ENCODE results near the gene USP46. TPM values are rescaled to one million over a fixed set of nuclear protein-coding genes. Genes with fewer than 3 reads are reported as not detected.

The USP46 gene
- total RNA-seq, 1 donor from 2014 or later: 76.4 TPM

DNA sequence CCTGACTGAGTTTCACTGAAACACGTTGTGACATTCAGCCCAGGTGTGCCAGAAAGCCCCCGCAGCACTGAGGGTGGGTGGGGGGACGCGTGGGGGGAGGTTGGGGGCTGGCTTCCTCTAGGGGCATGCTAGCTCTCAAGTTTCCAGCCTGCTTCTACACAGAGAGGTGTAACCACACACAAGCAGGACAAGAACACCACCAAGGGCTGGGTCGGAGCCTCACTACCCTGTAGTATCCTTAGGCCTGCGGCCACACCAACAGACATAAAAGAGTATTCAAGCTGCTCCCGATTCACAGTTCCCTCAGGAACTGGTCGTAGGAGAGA lies 1.8 kb downstream of the USP46 start:
- H3K9me3 ChIP-seq (replicated peaks): no peaks in the 10 kb centered on the region
- intact Hi-C loops (cut with micrococcal nuclease): no loop called here
- TF ChIP-seq, protein P1, sequence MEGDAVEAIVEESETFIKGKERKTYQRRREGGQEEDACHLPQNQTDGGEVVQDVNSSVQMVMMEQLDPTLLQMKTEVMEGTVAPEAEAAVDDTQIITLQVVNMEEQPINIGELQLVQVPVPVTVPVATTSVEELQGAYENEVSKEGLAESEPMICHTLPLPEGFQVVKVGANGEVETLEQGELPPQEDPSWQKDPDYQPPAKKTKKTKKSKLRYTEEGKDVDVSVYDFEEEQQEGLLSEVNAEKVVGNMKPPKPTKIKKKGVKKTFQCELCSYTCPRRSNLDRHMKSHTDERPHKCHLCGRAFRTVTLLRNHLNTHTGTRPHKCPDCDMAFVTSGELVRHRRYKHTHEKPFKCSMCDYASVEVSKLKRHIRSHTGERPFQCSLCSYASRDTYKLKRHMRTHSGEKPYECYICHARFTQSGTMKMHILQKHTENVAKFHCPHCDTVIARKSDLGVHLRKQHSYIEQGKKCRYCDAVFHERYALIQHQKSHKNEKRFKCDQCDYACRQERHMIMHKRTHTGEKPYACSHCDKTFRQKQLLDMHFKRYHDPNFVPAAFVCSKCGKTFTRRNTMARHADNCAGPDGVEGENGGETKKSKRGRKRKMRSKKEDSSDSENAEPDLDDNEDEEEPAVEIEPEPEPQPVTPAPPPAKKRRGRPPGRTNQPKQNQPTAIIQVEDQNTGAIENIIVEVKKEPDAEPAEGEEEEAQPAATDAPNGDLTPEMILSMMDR (IDR thresholded peaks at IDR 0.05; ENCODE audit: borderline replicate concordance): no peak
- peaks cover 8% of the 10 kb centered on the region for H3K36me3 ChIP-seq
- H3K27me3 ChIP-seq (ENCODE audit: low read depth): no peaks in the 10 kb centered on the region
- peaks cover 69% of the 10 kb centered on the region for H3K4me1 ChIP-seq
- peak overlapping the region; percentile 90 for H3K4me3 ChIP-seq
- DNase-seq: no peak
- peak overlapping the region; percentile 100 for H3K27ac ChIP-seq (replicated peaks)

DNA sequence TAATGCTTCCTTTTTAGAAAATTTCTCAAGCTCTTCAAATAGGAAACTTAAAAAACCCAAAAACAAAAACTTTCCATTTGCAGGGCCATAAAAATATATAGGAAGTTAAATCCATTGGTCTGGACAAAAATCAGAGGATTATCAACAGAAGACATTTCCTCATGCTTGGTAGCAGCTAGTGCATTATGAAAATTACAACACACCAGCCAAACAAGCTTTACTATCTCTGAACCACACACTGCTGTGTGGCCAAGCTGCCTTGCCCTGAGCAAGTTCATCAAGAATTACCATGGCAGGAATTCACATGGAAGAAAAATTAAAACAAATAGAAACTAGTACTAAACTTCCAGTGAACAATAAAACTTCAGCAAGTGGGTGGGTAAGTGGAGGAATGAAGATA lies 3.6 kb downstream of the USP46 start:
- intact Hi-C loops (cut with micrococcal nuclease): no loop called here
- Histone ChIP-seq H3K9me3 (replicated peaks) (no peaks in the 10 kb centered on the region), H3K36me3 (no peaks in the 10 kb centered on the region), H3K27me3 (ENCODE audit: low read depth) (no peaks in the 10 kb centered on the region), H3K4me3 (no peak overlapping the region), H3K4me1 (peaks cover 66% of the 10 kb centered on the region), H3K27ac (replicated peaks) (peak overlapping the region; percentile 50)
- TF ChIP-seq, protein P1 (IDR thresholded peaks at IDR 0.05; ENCODE audit: borderline replicate concordance): no peak
- no peak for DNase-seq

DNA sequence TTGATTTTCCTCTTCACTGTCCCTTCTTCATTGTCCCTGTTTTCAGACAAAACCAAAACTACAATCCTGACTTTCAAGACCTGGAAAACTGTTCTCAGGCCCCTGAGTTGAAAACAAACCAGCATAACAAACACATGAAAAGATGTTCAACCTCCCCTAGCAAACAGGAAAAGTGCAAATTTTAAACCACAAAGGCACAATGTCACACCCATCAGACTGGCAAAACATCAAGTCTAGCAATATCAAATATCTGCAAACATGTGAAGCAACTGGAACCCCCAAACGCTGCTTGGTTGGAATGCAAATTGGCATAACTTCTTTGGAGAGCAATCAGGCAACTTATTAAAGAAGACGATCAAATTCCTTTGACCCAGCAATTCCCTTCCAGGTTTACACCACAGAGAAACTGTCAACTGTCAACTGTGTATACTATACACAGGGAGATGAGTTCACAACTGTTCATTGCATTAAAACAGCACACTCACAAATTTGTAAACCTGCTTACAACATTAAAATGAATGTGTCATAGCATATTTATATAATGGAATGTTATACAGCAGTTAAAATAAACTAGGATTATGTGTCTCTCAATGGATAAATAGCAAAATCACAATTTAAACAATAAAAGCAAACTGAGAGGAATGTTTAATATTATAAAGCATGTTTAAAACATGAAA lies 7.0 kb downstream of the USP46 start:
- peaks cover 4% of the 10 kb centered on the region for H3K36me3 ChIP-seq
- no peaks in the 10 kb centered on the region for H3K9me3 ChIP-seq (replicated peaks)
- H3K27me3 ChIP-seq (ENCODE audit: low read depth): no peaks in the 10 kb centered on the region
- no peak for DNase-seq
- TF ChIP-seq, protein P1 (IDR thresholded peaks at IDR 0.05; ENCODE audit: borderline replicate concordance): no peak
- intact Hi-C loops (cut with micrococcal nuclease): no loop called here
- H3K27ac ChIP-seq (replicated peaks): peak overlapping the region; percentile 13
- H3K4me3 ChIP-seq: no peak overlapping the region
- H3K4me1 ChIP-seq: peaks cover 66% of the 10 kb centered on the region

DNA sequence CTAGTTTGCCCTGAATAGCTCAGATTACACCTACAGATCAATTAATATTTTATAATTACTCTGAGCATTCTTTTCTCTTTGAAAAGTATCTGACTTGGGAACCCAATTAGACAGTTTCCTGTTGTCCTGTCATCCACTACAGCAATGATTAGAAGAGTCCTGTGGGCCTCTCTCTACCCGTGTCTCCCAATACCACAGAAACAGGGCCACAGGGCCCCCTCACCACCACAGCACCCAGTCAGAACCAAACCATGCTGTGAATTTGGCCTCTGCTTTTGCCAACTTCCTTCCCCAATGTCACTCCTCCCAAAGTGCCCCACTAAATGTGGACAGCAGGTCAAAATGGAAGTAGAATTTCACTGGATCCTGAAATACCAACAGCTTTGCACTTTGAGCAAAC lies 10.3 kb downstream of the USP46 start:
- intact Hi-C loops (cut with micrococcal nuclease): no loop called here
- TF ChIP-seq, protein P1 (IDR thresholded peaks at IDR 0.05; ENCODE audit: borderline replicate concordance): no peak
- no peak overlapping the region for H3K4me3 ChIP-seq

DNA sequence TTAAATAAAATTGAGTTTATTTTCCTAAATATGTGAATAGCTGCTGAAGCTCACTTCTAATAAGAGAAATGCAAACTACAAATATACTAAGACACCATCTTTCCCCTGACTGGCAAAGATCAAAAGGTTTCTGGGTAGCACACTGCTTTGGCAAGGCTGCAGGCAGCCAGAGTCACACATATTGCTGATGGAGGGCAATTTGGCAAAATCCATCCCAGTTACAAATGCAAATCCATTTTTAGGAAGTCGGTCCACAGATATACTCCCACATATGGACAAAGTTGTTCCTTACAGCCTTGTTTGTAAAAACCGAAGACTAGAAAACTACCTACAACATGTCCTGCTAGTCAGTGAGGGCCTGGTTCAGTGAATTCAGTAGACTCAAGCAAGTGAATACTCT lies 12.4 kb downstream of the USP46 start:
- H3K4me3 ChIP-seq: no peak overlapping the region
- TF ChIP-seq, protein P1 (IDR thresholded peaks at IDR 0.05; ENCODE audit: borderline replicate concordance): no peak
- H3K27me3 ChIP-seq (ENCODE audit: low read depth): no peaks in the 10 kb centered on the region
- H3K4me1 ChIP-seq: peaks cover 74% of the 10 kb centered on the region
- intact Hi-C loops (cut with micrococcal nuclease): no loop called here
- peaks cover 4% of the 10 kb centered on the region for H3K36me3 ChIP-seq
- no peaks in the 10 kb centered on the region for H3K9me3 ChIP-seq (replicated peaks)
- no peak for DNase-seq
- peak overlapping the region; percentile 6 for H3K27ac ChIP-seq (replicated peaks)

More for the DNA sequence above, 10.3 kb downstream of the USP46 start:
- no peak for DNase-seq
- Histone ChIP-seq H3K27me3 (ENCODE audit: low read depth) (no peaks in the 10 kb centered on the region), H3K36me3 (peaks cover 4% of the 10 kb centered on the region), H3K4me1 (peaks cover 63% of the 10 kb centered on the region), H3K9me3 (replicated peaks) (no peaks in the 10 kb centered on the region), H3K27ac (replicated peaks) (no peak overlapping the region)
